NCI-H524 treated with DMSO at 0.1 percent for 48 hours (cell line): ENCODE results near the gene ASF1B.

Source experiments
- DNase-seq: peaks from one replicate; lab custom pipeline; 2025; lab: John Stamatoyannopoulos, UW

The ASF1B gene

GRCh38 chr19:14085309-14085995 is 50.9 kb downstream of the ASF1B start, which contains the start of gene C19orf67:
Gene C19orf67 (minus strand): TSS chr19:14085783. CDS start chr19:14085627, 156 bp downstream.
- DNase-seq = no peak

- DNase-seq = no peak
Measured at GRCh38 chr19:14082675-14082960, 53.8 kb downstream of the ASF1B start.

- DNase-seq = no peak
Measured at GRCh38 chr19:14081797-14082674, 54.4 kb downstream of the ASF1B start.

GRCh38 chr19:14080887-14081796 is 55.2 kb downstream of the ASF1B start:
- peak; percentile 98 for DNase-seq

- DNase-seq = no peak
Measured at GRCh38 chr19:14078411-14078810, 58.0 kb downstream of the ASF1B start.

- no peak for DNase-seq
Measured at GRCh38 chr19:14073925-14074838, 62.2 kb downstream of the ASF1B start.

GRCh38 chr19:14073261-14073924 is 63.0 kb downstream of the ASF1B start:
- no peak for DNase-seq

GRCh38 chr19:14072535-14073260 is 63.7 kb downstream of the ASF1B start, which contains the start of gene MISP3:
Gene MISP3 (plus strand): TSS chr19:14072786. CDS start chr19:14073310, 524 bp downstream.
- DNase-seq = no peak

- DNase-seq = no peak
Measured at GRCh38 chr19:14070268-14071050, 65.9 kb downstream of the ASF1B start.
